SKM-1 (cell line): ENCODE measurements around the gene HSD17B11.
A peak's percentile ranks its signal among the peaks of the same experiment; 100 is the strongest.
"Not testable (repeated sequence)": the region's sequence is repeated elsewhere in the genome, so short reads cannot be mapped to it uniquely, and the experiment has no call there.

Experiments
- DNase-seq: peaks from one replicate; lab custom pipeline; 2025; ENCODE audit not compliant: unreplicated experiment; lab: John Stamatoyannopoulos, UW

HSD17B11 gene

GRCh38 chr4:87406462-87406861 lies 15.5 kb upstream of the HSD17B11 start:
- peak; percentile 44 for DNase-seq

DNA sequence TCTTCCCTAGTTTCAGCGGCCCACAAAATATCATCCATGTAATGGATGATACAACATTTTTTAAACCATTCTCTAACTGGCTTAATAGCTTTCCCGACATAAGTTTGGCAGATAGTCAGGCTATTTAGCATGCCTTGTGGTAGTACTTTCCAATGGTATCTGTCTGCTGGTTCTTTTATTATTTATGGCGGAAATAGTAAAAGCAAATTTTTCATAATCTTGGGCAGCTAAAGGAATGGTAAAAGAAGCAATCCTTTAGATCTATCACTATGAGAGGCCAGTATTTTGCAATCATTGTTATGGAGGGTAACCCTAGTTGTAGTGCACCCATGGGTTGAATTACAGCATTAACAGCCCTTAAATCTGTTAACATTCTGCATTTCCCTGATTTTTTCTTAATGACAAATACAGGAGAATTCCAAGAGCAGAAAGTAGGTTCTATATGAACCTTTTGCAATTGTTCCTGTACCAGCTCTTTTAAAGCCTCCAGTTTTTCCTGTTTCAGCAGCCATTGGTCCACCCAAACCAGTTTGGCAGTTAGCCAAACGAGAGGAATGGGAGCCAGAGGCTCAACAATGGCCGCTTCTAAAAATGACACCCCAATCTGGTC lies 14.3 kb upstream of the HSD17B11 start:
- DNase-seq, result no peak

DNA sequence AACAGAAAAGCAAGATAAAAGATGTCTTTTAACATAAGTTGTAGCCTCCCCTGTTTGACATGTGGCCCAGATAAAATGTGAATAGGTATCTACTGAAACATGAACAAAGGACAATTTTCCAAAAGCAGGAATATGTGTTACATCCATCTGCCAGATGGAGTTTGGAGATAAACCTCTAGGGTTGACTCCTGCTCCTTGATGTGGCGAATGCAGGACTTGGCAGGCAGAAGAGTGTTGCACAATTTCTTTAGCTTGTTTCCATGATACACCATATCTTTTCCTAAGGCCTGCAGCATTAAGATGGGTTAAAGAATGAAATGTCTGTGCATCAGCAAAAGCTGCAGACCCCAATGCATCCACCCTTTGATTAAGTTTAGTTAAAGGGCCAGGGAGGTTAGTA lies 12.7 kb upstream of the HSD17B11 start:
- not testable (repeated sequence) for DNase-seq

- no peak for DNase-seq
These were observed 9.0 kb upstream of the HSD17B11 start for GRCh38 chr4:87399954-87400353.

GRCh38 chr4:87399148-87399547 lies 8.2 kb upstream of the HSD17B11 start:
- DNase-seq, result no peak

- not testable (repeated sequence) for DNase-seq
These were observed 4.9 kb upstream of the HSD17B11 start for GRCh38 chr4:87395851-87396250.

- DNase-seq, result not testable (repeated sequence)
These were observed 4.1 kb upstream of the HSD17B11 start for GRCh38 chr4:87395073-87395472.

DNA sequence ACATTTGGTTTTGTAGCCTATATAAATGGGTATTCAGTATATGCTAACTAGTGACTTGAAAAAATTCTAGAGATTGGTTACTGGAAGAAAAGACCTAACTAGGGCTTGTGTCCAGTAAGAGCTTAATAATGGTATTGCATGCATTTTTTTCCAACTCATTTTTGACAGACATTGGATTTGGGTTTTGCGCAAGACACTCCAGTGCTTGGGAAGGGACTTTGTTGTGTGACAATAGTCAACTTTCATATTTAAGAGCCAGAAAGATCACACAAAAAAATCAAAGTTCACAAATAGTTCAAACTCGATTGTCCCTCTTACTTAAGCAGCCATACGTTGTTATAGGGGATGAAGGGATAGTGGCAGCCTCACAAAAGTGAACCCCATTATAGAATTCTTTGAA lies 1.2 kb upstream of the HSD17B11 start:
- DNase-seq, result no peak

DNA sequence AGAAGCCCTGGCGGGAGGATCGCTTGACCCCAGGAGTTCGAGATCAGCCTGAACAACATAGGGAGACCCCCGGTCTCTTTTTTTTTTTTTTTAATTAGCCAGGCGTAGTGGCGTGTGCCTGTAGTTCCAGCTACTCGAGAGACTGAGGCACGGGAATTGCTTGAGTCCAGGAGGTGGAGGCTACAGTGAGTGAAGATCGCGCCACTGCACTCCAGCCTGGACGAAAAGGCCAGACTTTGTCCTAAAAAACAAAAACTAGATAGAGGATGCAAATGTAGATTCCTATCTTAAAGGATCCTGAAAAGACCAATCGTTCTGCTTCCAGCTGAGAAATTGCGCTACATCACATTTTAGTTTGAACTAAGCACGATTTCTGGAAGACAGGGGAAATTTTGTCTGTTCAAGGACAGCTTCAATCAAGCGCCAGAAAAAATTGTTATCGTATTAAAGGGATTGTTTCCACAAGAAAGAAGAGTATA lies 627 bp upstream of the HSD17B11 start:
- no peak for DNase-seq

DNA sequence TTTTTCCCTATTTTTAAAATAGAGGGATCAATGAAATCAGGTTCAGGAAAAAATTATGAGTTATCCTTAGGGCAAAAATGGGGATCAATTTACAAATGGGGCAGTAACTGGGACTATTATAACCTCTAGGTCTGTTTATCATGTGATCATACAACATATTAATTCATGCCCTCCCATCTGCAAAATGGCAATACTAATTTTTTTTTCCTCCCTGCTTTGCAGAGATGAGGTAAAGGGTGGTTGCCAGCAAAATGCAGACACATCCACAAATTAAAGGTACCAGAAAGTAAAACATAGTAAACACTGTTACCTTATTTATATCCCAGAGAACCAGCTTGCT lies 467 bp downstream of the HSD17B11 start:
- DNase-seq, result no peak

DNA sequence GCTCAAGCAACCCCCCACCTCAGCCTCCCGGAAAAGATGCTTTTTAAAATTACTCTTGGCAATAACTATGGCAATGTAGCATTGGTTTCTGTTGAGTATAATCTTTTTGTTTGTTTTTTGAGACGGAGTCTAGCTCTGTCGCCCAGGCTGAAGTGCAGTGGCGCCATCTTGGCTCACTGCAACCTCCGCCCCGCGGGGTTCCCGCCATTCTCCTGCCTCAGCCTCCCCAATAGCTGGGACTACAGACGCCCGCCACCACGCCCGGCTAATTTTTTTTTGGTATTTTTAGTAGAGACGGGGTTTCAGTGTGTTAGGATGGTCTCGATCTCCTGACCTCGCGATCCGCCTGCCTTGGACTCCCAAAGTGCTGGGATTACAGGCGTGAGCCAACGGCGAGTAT lies 933 bp downstream of the HSD17B11 start:
- DNase-seq, result not testable (repeated sequence)

DNA sequence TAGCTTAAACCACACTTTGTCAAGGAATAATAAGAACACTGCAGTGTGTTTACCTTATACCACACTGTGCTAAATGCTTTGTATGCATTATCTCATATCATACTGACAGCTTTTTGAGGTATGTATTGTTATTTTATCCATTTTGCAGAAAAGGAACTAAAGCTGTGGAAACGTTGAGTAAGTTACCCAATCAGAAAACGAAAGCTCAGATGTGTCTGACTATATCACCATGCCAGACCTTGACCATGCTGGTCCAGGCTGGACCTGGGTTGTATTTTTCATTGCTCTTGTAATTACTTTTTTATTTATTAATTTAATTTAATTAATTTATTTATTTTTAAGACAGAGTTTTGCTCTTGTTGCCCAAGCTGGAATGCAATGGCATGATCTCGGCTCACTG lies 2.1 kb downstream of the HSD17B11 start:
- DNase-seq, result no peak

DNA sequence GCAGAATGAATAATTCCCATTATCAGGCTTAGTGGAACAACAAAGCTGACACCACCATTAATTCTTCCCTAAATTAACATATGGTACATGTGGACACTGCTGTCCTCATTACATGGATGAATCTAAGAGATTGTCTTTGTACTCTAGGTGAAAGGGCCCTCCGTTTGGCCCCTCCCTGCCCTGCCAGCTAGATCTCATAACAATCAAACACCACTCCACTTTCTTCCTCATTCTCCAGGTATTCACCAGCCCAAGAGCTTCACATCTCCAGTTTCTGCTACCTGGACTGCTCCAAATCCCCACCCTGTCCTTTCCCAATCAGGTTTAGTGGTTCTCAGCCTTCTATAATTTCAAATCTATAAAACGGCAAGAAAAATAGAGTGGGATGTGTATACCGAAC lies 3.8 kb downstream of the HSD17B11 start:
- DNase-seq, result no peak

- DNase-seq, result not testable (repeated sequence)
These were observed 6.4 kb downstream of the HSD17B11 start for GRCh38 chr4:87384466-87385132.

DNA sequence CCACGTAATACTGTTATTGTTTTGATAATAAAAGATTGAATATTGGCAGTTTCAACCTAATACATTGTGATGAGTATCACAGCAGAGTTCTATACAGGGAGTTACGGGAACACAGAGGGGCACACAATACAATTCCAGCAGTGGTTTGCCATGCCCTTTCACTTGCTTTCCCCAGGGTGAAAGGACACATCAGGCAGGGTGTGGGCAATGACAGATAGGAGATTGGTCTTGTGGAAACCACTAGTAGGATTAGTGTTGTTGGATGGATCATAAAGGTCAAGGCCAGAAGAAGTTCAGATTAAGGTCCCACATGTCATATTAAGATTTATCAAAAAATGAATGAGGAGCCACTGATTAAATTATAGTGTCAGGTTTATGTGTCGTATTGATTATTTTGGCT lies 8.1 kb downstream of the HSD17B11 start:
- DNase-seq, result no peak

GRCh38 chr4:87382116-87382515 lies 8.9 kb downstream of the HSD17B11 start:
- DNase-seq, result no peak

DNA sequence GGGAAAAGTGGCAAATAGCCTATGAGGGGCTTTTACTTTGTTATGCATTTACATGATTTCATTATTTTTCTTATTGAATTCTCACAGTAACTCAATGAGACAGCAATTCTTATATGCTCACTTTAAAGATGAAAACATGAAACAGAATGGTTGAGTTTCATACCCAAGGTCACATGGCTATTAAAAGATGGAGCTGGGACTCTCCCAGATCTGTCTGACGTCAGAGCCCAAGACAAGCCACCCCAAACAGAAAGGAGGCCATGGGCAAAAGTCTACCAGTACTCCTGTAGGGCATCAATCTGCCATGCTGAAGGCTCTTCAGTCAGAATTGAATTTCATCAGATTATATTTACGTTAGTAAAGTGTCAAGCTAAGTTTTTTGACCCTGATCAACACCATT lies 13.2 kb downstream of the HSD17B11 start:
- no peak for DNase-seq

- DNase-seq, result peak; percentile 29
These were observed 15.2 kb downstream of the HSD17B11 start for GRCh38 chr4:87375719-87376291.

DNA sequence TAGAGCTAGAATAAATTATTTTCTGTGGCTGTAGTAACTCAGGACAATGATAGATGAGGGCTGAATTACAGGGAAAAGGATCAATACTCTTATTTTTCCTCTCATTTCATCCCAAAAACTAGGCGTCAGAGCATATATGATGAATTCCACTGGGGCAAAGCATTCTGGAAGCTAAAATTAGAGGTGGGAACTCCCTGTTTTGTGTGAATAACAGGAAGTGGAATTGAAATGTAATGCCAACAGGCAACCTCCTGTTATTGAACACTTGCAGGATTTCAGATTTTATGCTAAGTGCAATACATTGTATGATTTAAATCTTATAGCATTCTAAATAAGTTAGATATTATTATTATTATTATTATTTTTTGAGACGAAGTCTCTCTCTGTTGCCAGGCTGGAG lies 20.9 kb downstream of the HSD17B11 start:
- DNase-seq, result no peak

DNA sequence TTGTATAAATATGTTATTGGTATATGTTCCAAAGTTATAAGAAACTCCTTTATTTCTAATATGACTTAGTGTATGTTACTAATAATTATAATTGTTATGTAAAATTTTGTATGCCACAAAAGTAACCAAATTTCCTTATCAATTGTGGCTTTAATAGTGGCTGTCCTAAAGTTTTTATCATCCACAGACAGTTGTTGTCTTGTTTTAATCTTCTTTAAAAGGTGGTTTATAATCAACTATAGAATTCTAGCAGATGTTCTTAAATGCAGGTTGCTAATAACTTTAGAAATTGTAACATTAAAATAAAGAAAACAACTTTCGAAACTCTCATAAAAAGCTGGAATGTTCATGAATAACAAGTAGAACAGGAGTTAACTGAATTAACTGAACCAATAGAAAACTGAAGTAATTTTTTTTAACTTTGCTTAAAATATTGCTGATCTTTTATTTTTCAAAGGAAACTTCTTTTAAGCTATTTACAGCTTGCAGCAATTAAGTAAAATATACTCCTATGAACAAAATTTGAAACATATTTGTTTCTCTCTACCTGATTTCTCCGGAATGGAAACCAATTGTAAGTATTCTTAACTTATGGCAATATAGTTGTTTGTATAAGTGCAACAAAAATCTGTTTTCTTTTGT lies 24.3 kb downstream of the HSD17B11 start:
- no peak for DNase-seq

- no peak for DNase-seq
These were observed 25.6 kb downstream of the HSD17B11 start for GRCh38 chr4:87365348-87365747.

GRCh38 chr4:87363552-87363951 lies 27.4 kb downstream of the HSD17B11 start:
- DNase-seq, result no peak
